ENCODE results near the gene COA1.

- no peak for TF ChIP-seq CTCF (IDR thresholded peaks at IDR 0.05)
- TF ChIP-seq POLR2A (IDR thresholded peaks at IDR 0.05), result no peak
Measured at GRCh38 chr7:43700646-43701499, 28.4 kb downstream of the COA1 start.

All from lower leg skin (tissue), 3 donors.